ENCODE results near the gene NHSL2.
"Not testable (repeated sequence)": the region's sequence is repeated elsewhere in the genome, so short reads cannot be mapped to it uniquely, and the experiment has no call there.

Gene NHSL2

GRCh38 chrX:72046447-72046846 is 135.8 kb downstream of the NHSL2 start:
- DNase-seq, result peak; percentile 42

DNA sequence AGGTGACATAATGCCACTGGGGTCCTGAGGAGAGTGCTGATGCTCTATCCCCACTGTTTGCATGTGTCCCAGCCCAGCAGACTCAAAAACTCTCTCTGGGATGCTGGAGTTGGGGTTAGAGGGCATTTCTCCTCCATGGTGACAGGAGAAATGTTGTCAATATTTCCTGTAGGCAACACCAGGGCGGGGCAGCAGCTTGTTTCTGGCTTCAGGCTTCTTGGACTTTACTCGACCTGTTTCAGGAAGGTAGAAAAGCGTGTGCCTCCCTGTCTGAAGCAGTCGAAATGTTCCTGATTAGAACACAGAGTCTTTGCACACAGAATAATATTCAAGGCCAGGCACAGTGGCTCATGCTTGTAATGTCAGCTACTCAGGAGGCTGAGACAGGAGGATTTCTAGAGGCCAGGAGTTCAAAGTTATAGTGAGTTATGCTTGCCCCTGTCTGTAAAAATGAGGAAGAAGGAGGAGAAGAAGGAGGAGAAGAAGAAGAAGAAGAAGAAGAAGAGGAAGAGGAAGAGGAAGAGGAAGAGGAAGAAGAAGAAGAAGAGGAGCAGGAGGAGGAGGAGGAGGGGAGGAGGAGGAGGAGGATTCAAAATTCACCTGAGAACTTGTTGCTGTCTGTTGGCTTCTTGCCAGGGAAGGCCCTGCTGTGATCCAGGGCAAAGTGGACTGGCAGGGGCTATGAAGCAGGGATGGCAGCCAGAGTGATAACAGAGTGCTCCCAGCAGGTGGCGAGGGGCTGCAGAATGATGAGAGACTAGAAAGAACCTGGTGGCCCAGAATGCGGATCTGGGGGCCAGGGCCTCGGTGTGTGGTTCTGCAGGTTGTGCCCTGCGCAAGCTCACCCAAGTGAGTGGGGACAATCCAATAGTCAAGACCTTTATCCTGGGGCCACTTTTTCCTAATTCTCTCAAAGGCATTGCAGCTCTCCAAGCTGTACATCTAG is 138.1 kb downstream of the NHSL2 start:
- DNase-seq, result no peak

DNA sequence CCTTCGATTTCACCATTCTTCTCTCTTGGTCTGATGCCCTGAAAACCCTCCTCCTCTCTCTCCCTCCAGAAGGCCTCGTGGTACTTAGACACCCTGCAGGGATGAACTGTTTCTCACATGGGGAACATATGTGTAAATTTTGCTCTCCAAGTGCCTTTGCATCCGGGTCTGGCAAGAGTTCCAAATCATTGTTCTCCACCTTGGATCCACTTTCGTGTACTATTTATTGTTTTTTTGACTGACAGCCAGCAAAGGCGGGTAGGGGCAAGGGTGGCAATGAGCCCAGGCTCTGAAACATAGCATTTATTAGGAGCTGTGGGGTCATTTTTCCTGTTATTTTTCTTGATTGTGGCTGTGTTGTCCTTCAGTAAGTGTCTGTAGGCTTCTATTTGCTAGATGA is 139.4 kb downstream of the NHSL2 start:
- DNase-seq, result no peak

GRCh38 chrX:72051589-72051988 is 140.9 kb downstream of the NHSL2 start:
- no peak for DNase-seq

DNA sequence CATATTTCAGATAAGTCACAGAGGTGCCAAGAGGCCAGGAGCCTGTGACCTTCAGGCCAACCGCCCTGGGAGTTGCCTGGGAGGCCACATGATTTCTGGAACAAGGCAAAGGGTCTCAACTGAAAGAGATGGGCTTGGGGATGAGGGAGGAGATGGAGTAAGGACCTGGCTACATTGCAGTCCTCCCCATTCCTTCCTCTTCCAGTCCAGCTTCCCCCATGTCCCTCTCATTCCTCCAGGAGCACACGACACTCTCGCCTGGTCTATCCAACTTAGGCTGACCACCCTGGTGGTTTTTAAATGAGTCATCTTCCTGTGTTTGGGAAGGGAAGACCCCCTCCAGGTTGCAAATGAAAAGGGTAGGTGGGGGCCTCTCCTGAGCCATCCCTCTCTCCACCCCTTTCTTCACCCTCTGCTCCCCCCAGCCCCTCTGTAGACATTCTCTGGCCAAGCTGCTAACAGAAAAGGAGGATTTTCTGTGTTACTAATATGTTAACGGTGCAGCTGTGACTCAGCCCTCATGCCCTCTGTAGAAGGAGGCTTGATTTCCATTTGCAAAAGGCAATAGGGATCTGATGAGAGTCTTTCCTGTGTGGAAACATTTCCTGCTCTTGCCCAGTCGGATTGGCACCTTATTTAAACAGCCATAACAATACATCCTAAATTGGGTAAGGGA is 141.9 kb downstream of the NHSL2 start:
- DNase-seq, result no peak

- no peak for DNase-seq
Measured at GRCh38 chrX:72053508-72053907, 142.9 kb downstream of the NHSL2 start.

DNA sequence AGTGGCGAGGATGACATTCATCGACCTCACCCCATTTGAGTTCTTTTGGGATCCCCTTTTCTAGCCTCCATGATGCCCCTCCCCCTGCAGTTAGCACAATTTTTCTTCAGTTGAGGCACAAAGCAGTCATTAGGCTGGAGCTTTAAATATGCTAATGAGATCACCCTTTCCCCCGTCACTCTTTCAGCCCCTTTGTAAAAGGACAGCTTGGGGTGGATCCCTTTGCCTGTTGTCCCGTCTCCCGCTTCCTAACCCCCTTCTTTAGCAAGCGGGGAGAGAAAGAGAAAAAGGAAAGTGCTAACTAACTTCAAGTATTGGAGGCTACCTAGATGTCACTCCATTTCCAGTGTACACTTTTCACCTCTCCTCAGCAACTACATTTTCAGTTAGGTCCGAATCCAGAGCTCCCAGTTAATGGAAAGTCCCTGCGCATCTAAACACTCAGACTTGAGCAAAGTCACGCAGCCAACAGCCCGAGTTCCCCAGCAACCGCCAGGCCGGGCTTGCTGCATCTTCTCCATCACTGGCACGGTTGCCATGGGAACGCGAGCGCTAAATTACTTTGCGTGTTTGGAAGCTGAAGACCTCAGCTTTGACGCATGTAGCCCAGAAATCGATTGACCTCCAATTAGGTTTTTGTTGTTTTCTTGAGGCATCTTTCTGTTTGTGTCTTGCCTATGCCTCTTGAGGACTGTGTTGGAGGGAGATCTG is 144.3 kb downstream of the NHSL2 start:
- no peak for DNase-seq

GRCh38 chrX:72057331-72057730 is 146.7 kb downstream of the NHSL2 start:
- DNase-seq, result peak; percentile 14

- DNase-seq, result no peak
Measured at GRCh38 chrX:72057849-72058248, 147.2 kb downstream of the NHSL2 start.

GRCh38 chrX:72058346-72058745 is 147.7 kb downstream of the NHSL2 start:
- not testable (repeated sequence) for DNase-seq

DNA sequence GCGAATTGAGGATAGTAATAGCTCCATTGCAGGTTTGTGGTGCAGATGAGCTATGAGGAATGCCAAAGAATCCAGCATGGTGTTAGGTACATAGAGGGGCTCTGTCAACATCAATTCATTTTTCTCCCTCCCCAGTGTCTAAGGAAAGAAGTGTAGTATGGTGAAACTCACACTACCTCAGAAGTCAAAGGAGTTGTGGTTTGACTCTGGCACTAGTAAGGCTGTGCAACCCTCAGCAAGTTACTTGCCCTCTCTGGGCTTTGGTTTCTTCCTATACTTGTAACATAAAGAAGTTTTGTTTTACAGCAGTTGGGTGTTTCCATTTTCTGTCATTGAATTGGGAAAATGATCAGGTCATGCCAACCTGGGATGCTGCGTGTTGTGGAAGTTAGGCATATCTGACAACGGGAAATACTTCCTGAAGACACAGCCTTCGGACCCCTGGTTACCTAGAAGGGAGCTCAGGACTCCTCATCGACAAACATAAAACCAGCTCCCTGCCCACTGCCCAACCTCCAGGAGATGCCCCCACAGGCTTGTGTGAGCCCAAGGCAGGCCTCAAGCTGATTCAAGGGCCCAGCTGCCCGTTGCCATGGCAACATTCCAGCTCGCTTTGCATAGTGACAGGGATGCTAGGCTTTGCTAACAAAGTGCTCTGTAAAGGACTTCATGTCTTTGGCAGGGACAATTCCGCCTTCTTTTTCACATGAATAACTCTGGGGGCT is 149.7 kb downstream of the NHSL2 start:
- peak; percentile 32 for DNase-seq

DNA sequence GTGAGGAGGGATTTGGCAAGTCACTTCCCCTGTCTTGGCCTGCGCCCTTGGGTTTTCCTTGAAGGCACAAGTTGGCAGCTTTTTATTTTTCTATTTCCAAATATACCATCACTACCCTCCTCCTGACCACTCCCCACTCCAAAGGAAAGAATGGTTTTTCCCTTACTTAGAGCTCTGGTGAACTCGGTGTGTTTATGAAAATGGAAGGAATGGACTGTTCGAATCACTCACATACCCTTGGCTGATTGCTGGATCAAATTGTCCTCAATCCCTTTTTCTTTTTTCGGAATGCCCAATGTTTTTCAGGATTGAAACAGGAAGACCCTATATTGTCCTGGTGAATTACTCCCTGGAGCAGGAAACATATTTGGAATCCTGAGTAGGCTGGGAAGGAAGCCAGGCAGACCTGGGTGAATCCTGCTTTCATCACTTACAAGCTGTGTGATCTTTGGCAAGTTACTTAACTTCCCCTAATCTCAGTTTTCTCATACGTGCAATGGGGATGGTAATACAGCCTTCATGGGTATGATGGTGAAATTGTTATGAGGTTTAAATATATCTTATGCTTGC is 150.4 kb downstream of the NHSL2 start:
- DNase-seq, result no peak

- no peak for DNase-seq
Measured at GRCh38 chrX:72062916-72063315, 152.3 kb downstream of the NHSL2 start.

DNA sequence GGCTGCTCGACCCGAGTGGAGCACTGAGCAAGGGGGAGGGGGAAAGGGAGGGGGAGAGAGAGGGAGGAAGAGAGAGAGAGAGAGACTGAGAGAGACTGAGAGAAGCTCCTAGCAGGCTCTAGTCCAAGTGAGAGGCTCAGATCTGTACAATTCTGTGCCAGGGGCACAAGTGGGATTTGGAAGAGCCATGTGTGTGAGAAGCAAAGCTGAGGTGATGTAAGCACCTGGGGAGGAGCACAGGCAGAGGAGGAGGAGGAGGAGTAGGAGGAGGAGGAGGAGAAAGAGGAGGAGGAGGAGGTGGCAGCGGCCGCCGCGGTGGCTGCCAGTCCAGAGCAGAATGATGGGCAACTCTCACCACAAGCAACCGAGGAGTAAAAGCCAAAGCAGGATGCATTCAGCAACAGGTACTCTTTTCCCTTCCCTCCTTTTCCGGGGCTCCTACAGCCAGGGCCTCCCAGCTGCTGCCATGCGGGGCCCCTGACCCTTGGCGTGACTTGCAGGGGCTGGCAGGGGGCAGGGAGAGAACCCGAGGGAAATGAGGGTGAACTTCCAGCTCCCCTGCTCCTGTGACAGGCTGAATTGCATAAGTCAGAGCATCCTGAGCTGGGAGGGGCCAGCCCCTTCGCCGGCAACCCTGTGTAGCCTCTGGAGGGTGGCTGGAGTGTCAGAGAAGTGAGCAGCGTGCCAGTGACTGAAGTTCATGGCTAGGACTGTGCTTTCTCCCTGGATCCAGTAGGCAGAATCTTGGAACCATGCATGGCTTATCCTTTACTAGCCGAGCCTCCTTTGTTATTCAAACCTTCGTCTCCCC is 158.9 kb downstream of the NHSL2 start:
- peak; percentile 19 for DNase-seq

DNA sequence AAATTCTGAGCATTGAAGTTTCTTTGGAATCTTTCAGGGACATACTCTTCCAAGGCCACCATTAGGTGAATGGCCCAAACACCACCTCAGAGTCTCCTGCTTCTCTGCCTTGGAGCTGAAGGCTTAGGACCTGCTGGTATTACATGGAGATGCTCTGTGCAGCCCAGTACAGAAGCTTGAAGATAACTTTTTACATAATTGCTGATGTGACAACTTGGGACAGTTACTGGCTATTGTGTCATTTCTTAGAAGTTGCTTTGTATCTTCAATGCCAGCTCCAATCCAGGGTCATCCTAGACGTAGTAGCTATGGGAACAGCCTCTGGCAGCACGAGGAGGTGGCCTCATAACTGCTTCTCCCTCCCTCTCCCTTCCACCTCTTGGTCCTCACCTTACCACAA is 160.6 kb downstream of the NHSL2 start:
- no peak for DNase-seq

GRCh38 chrX:72073633-72074032 is 163.0 kb downstream of the NHSL2 start:
- no peak for DNase-seq

- DNase-seq, result no peak
Measured at GRCh38 chrX:72078411-72078810, 167.8 kb downstream of the NHSL2 start.

GRCh38 chrX:72079607-72080006 is 169.0 kb downstream of the NHSL2 start:
- no peak for DNase-seq

- DNase-seq, result no peak
Measured at GRCh38 chrX:72080150-72080549, 169.5 kb downstream of the NHSL2 start.

- DNase-seq, result no peak
Measured at GRCh38 chrX:72080800-72081199, 170.2 kb downstream of the NHSL2 start.

GRCh38 chrX:72081605-72082320 is 171.1 kb downstream of the NHSL2 start:
- no peak for DNase-seq

Data from DMS79 treated with DMSO at 0.1 percent for 48 hours (cell line).